Right cardiac atrium (tissue), 5 donors: Measurements from ENCODE around the gene CHCT1. TPM values are rescaled to one million over a fixed set of nuclear protein-coding genes. Genes with fewer than 3 reads are reported as not detected.
A peak's percentile ranks its signal among the peaks of the same experiment; 100 is the strongest.

Source experiments
- ATAC-seq, 2 donors: fragments of 200-7000 bp; cut with Tn5 transposase; one replicate each; pipeline versions ENCODE4 v1.8.0 to v1.9.1; 2020; ENCODE audit warnings: moderate library complexity in 2 of 2, mild to moderate bottlenecking in 1 of 2
- DNase-seq, 3 donors: peaks; one replicate each; pipeline ENCODE4 v3.0.0-alpha.2; 2020
- H3K27ac ChIP-seq: one replicate; pipeline ENCODE4 v1.5.1; 2013; ENCODE audit warnings: mild to moderate bottlenecking, low read length, control low read depth, moderate library complexity
- H3K27me3 ChIP-seq: one replicate; pipeline ENCODE4 v1.6.1; 2013; ENCODE audit not compliant: control insufficient read depth, insufficient read depth
- H3K4me1 ChIP-seq: one replicate; pipeline ENCODE4 v1.6.1; 2013; ENCODE audit warnings: low read length; ENCODE audit not compliant: control insufficient read depth, insufficient read depth
- H3K4me3 ChIP-seq: one replicate; pipeline ENCODE4 v1.5.1; 2013; ENCODE audit warnings: low read length, control low read depth
- H3K9me3 ChIP-seq: one replicate; pipeline ENCODE4 v1.6.1; 2013; ENCODE audit warnings: low read length; ENCODE audit not compliant: control insufficient read depth
- WGBS: extraction: QIAGEN DNeasy Blood & Tissue Kit; methylation state at CpG from one replicate; pipeline ENCODE4 v1.1.7; 2013; 5-methylcytosine and 5-hydroxymethylcytosine counted together
- intact Hi-C, 4 donors: fragments of 100-400 bp; cut with DNase I; formaldehyde crosslinking; loops; one replicate each; pipeline versions ENCODE4 v1.11.0 to v1.14.0; 2022 to 2023
- polyA plus RNA-seq: library from polyadenylated mRNA; stranded (reverse); fragments of 200-250 nt; gene quantifications from one replicate; pipeline ENCODE4 v1.2.3, GENCODE V29; 2013
- total RNA-seq, 4 donors: library from RNA; stranded (reverse); fragmentation: NEBNext Ultra II Directional; extraction: Animal tissue kit (Norgen Biotek cat#: 25700); gene quantifications; one replicate each; pipeline ENCODE4 v1.2.1, GENCODE V29; 2021
- donor health status: healthy with polysubstance abuse.
- donor health status: DM: no; HTN: yes; CAD: no.
- donor health status: DM: no; HTN: no; CAD: no.
- donor health status: DM: no; HTN: yes; CAD: no; lungs with severe emphysema.
- donor health status: DM: yes; HTN: yes; CAD: no.

Gene CHCT1
- total and polyA plus RNA-seq, 5 donors = not detected

DNA sequence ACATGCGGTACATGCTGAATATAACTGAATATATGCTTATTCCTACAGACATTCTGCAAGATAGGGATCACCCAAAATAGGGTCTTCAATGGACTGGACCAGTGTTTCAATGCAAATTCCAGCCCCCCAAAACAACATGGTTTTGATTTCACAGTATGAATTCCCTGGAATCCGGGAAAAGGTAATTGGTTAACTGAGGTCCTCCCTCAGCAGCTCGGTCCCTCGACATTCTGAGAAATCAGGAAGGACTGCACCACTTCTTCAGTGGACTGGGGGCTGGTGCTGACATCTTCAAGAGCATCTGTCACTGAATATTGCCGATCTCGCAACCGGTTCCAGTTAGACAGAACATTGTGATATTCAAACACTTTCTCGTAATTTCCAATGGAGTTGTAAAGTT, 25.1 kb downstream of the CHCT1 start:
- Histone ChIP-seq H3K4me1 (no peaks in the 10 kb centered on the region), H3K4me3 (no peak overlapping the region), H3K9me3 (no peaks in the 10 kb centered on the region), H3K27ac (no peak overlapping the region), H3K27me3 (no peaks in the 10 kb centered on the region)
- intact Hi-C loops = no loop called here
- no peak for ATAC-seq
- 83% methylated on average over 8 of the region's 8 CpGs for WGBS
- DNase-seq = no peak

DNA sequence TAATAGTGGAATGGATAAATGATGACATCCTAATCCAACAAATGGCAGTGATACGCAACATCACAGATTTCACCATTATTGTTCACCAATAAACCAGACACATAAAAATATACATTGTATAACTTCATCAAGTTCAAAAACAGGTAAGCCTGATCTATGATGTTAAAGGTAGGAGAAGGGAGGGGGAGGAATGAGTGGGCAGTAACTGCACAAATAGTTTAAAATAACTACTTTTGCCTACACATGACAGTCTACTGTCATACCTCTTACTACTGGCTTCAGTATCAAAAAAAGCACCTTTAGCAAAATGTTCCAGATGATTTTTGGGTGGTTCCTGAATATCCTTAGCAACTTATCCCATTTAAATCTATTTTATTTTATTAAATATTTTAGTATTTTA, 28.8 kb downstream of the CHCT1 start:
- Histone ChIP-seq H3K27ac (no peak overlapping the region), H3K9me3 (no peaks in the 10 kb centered on the region), H3K4me3 (no peak overlapping the region), H3K27me3 (no peaks in the 10 kb centered on the region), H3K4me1 (no peaks in the 10 kb centered on the region)
- 100% methylated on average over 1 of the region's 1 CpG for WGBS
- intact Hi-C loops = no loop called here
- ATAC-seq (no peak), DNase-seq (no peak)

DNA sequence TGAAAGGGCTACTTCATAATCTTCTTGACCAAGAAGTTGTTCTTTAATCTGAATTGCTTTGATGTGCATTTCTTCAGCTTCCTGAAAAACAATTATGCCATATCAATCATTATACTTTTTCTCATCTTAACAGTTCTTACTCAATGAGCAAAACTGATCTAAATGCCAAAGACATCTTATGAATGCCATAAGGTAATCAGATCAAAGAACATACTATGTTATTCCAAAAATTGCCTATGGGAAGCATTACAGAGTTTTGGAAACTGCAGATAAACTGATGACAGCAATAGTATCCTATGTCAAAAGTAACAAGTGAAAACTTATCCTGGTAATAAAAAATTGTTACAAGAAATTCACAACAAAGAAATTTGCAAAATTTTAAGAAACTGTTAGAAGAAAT, 29.7 kb downstream of the CHCT1 start:
- no peaks in the 10 kb centered on the region for H3K9me3 ChIP-seq
- H3K4me3 ChIP-seq = no peak overlapping the region
- H3K27me3 ChIP-seq = no peaks in the 10 kb centered on the region
- intact Hi-C loops = no loop called here
- no peaks in the 10 kb centered on the region for H3K4me1 ChIP-seq
- ATAC-seq (no peak), DNase-seq (no peak)
- H3K27ac ChIP-seq = no peak overlapping the region

DNA sequence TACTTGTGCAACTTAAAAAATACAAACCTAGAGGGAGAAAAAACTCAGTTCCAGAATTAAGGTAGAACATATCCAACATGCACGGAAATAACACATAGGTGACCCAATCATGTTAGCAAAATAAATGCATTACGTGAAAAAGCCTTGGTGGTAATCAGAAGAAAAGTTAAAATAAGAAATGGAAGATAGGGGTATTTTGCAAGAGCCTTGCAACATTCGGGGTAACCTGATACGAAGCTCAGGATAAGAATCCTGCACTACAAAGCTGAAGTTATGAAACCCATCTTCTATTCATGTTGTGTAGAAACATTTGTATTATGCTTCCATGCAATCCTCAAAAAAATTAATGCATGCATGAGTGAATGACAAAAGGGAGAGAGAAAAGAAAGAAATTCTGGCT, 33.1 kb downstream of the CHCT1 start:
- Histone ChIP-seq H3K4me1 (no peaks in the 10 kb centered on the region), H3K9me3 (no peaks in the 10 kb centered on the region), H3K27ac (no peak overlapping the region), H3K4me3 (no peak overlapping the region), H3K27me3 (no peaks in the 10 kb centered on the region)
- no peak for DNase-seq
- intact Hi-C loops = no loop called here
- WGBS = 86% methylated on average over 4 of the region's 4 CpGs
- ATAC-seq = no peak

DNA sequence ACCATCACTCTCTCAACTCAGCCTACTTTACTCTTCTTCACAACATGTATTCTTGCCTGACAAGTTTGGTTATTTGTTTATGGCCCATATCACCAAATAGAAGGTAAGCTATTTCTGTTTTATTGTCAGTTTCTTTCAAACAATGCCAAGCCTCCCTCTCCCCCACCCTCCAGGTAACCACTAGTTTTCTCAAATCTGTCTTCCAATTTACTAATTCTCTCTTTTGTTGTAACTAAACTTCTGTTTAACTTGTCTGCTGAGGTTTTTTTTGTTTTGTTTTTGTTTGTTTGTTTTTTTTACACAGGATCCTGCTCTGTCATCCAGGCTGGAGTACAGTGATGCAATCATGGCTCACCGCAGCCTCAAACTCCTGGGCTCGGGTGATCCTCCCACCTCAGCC, 34.9 kb downstream of the CHCT1 start:
- no peak overlapping the region for H3K4me3 ChIP-seq
- no peaks in the 10 kb centered on the region for H3K4me1 ChIP-seq
- WGBS = 95% methylated on average over 2 of the region's 2 CpGs
- no peak overlapping the region for H3K27ac ChIP-seq
- no peaks in the 10 kb centered on the region for H3K27me3 ChIP-seq
- intact Hi-C loops = no loop called here
- DNase-seq (no peak), ATAC-seq (no peak)
- no peaks in the 10 kb centered on the region for H3K9me3 ChIP-seq

DNA sequence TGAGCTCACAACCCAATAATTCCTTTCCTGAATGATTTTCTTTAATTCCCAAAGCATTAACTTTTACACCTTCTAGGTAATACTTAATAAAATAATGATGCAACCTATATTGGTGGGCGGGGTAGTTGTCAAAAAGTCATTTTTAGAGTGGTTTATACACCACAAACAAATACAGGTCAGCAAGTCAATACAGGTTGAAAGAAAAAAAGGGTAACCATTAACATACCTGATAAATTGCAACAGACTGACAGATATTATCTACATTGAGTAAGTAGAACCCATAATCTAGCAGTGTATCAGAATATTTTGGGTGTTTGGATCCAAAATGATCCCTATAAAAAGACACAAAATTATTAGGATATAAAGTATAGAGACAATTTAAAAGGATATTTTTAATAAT, 39.3 kb downstream of the CHCT1 start:
- H3K9me3 ChIP-seq = no peaks in the 10 kb centered on the region
- 100% methylated on average over 1 of the region's 1 CpG for WGBS
- H3K4me1 ChIP-seq = no peaks in the 10 kb centered on the region
- intact Hi-C loops = loop anchor here in 1 of 4 donors (10.0 kb wide), 1 partner anchor 53 kb away; no protein-coding TSS in a partner anchor
- H3K27ac ChIP-seq = no peak overlapping the region
- H3K27me3 ChIP-seq = no peaks in the 10 kb centered on the region
- H3K4me3 ChIP-seq = no peak overlapping the region
- ATAC-seq = no peak
- no peak for DNase-seq

DNA sequence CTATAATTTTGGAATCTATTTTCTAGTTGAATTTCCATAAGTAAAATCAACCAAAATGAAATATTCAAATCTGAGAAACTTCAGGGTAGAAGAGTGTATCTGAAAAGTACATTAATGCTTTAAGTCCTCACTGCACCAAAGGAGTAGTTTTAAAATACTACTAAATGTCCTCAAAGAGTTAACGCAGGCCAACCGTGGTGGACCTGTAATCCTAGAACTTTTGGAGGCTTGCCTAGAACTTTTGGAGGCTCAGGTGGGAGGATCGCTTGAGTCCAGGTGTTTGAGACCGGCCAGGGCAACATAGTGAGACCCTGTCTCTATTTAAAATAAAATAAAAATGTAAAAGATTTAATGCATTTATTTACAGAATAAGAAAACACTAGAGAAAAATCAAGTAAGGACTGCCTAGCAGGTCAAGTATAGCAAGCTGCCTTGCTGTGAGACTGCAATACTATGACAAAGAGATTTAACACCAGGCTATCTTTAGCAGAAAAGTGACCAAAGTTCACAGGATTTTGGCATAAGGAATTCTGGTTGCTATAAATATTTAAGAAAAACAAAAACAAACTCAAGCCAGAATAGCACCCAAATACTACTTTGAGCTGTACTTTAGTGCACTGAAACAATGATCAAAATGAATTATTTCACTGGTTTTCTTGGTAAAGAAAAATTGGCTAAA, 41.0 kb downstream of the CHCT1 start:
- no peak for DNase-seq
- no peaks in the 10 kb centered on the region for H3K9me3 ChIP-seq
- H3K4me3 ChIP-seq = no peak overlapping the region
- no peaks in the 10 kb centered on the region for H3K4me1 ChIP-seq
- peak in 1 of 2 donors; percentile 72 for ATAC-seq
- 60% methylated on average over 4 of the region's 4 CpGs for WGBS
- H3K27me3 ChIP-seq = no peaks in the 10 kb centered on the region
- no peak overlapping the region for H3K27ac ChIP-seq
- intact Hi-C loops = loop anchor here in 1 of 4 donors (10.0 kb wide), 1 partner anchor 52 kb away; no protein-coding TSS in a partner anchor

DNA sequence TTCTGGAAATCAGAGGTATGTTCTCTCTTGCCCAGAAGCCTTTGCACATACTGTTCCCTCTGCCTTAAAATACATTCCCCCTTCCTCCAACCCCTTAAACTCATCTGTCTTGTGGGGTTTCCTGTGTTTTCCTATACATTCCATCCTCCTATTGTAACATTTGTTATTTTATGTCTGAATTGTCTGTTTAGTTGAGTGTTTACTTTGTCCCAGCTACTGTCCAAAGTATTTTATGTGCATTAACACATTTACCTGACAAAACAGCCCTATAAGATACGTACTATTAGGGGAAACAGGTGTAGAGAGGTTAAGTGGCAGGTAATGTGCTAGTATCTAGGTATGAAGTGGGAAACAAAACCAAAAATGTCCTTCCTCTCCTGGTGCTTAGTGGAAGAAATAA, 42.1 kb downstream of the CHCT1 start:
- H3K27ac ChIP-seq = no peak overlapping the region
- no peak for ATAC-seq

DNA sequence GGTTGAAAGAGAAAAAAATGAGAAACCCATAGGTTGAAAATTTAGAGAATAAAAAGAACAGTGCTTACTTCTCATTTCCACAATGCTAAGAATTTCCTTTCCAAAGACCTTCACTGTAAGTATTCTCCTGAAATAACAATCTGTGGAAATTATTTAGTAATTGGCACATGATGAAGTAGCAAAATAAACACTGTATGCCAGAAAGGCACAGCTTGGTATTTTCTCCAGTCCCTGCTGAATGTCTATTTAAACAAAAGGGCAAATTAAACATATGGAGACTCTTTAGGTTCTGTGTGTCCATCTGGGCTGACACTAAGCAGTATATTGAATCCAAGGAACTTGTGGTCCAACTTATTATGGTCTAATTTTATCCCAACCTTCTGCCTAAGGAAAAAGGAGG, 46.1 kb downstream of the CHCT1 start:
- H3K4me3 ChIP-seq = no peak overlapping the region
- H3K27ac ChIP-seq = no peak overlapping the region
- no peaks in the 10 kb centered on the region for H3K4me1 ChIP-seq
- H3K27me3 ChIP-seq = no peaks in the 10 kb centered on the region
- no peak for ATAC-seq
- intact Hi-C loops = loop anchor here in 1 of 4 donors (10.0 kb wide), 1 partner anchor 46 kb away; no protein-coding TSS in a partner anchor
- no peaks in the 10 kb centered on the region for H3K9me3 ChIP-seq
- no peak for DNase-seq

More for the DNA sequence above, 42.1 kb downstream of the CHCT1 start:
- DNase-seq = no peak
- WGBS = 95% methylated on average over 1 of the region's 1 CpG
- no peaks in the 10 kb centered on the region for H3K27me3 ChIP-seq
- intact Hi-C loops = loop anchor here in 1 of 4 donors (10.0 kb wide), 1 partner anchor 50 kb away; no protein-coding TSS in a partner anchor
- no peak overlapping the region for H3K4me3 ChIP-seq
- no peaks in the 10 kb centered on the region for H3K9me3 ChIP-seq
- no peaks in the 10 kb centered on the region for H3K4me1 ChIP-seq

DNA sequence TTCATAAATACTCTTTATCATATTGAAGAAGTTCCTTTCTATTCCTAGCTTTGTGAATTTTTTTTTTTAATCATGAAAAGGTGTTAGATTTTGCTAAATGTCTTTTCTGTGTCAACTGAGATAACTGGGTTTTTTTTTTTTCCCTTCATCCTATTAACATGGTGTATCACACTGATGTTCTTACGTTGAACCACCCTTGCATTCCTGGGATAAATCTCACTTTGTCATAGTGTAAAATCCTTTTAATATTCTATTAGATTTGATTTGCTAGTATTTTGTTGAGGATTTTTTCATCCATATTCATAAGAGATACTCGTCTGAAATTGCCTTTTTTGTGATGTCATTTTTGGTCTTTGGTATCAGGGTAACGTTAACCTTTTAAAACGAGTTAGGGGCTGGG, 49.2 kb downstream of the CHCT1 start:
- 97% methylated on average over 4 of the region's 4 CpGs for WGBS
- no peak for DNase-seq

DNA sequence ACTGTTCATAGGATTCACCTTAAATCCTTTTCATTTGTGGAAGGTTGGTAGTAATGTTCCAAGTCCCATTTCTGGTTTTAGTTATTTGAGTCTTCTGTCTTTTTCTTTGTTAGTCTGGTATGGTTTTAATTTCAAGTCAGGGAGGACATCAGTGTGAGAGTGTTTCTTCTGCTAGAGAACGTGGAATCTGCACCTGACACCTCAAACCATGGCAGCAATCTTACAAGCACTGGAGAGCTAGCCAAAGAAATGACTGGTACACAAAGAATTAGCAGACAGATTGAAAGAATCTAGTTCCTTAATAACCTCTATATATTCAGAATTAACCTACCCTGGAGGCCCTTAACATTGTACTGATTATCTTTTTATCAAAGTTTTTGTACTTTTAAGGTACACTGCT, 50.2 kb downstream of the CHCT1 start:
- no peak for DNase-seq
- Histone ChIP-seq H3K9me3 (no peaks in the 10 kb centered on the region), H3K4me1 (no peaks in the 10 kb centered on the region), H3K27me3 (no peaks in the 10 kb centered on the region), H3K4me3 (no peak overlapping the region), H3K27ac (no peak overlapping the region)
- no peak for ATAC-seq
- intact Hi-C loops = no loop called here
- 60% methylated on average over 1 of the region's 1 CpG for WGBS

More for the DNA sequence above, 49.2 kb downstream of the CHCT1 start:
- no peak overlapping the region for H3K27ac ChIP-seq
- intact Hi-C loops = no loop called here
- H3K4me3 ChIP-seq = no peak overlapping the region
- H3K4me1 ChIP-seq = no peaks in the 10 kb centered on the region
- no peaks in the 10 kb centered on the region for H3K27me3 ChIP-seq
- ATAC-seq = no peak
- no peaks in the 10 kb centered on the region for H3K9me3 ChIP-seq

DNA sequence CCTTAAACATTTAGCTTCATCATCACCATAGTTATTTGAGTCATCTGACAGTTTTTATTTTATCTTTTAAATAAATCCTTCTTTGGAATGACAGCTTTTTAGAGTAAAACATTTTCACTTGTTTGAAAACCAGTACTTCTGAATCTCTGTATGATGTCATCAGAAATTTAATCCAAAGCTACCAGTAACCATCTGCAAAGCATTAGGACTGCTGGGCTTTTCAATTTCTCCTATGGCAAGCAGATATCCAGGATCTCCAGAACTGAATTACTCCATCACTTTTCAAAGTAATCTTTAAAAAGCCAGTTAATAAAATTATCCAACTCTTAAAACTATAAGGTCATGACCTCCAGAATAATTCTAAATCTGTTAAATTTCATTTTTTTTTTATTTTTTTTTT, 51.5 kb downstream of the CHCT1 start:
- Histone ChIP-seq H3K4me1 (no peaks in the 10 kb centered on the region), H3K27me3 (no peaks in the 10 kb centered on the region), H3K4me3 (no peak overlapping the region), H3K9me3 (no peaks in the 10 kb centered on the region), H3K27ac (no peak overlapping the region)
- intact Hi-C loops = no loop called here
- no peak for ATAC-seq
- DNase-seq = no peak
